Sigmoid colon (tissue), 4 donors: ENCODE results near the gene RPTOR.

ENCODE experiments used
- POLR2AphosphoS5 ChIP-seq, 4 donors: sonication (generic); formaldehyde crosslinking; IDR thresholded peaks; one replicate each; pipeline ENCODE4 v1.6.1; 2017; ENCODE audit warnings: antibody characterized with exemption in 4 of 4
- TF ChIP-seq, protein P1 (sequence below), 4 experiments: fragments of 450-650 bp in 3 of 4; fragments of 200-600 bp in 1 of 4; IDR thresholded peaks; one replicate each; pipeline ENCODE4 v1.5.1; 2016 to 2019; ENCODE audit warnings: antibody characterized with exemption in 4 of 4, mild to moderate bottlenecking in 3 of 4, moderate library complexity in 2 of 4

DNA sequence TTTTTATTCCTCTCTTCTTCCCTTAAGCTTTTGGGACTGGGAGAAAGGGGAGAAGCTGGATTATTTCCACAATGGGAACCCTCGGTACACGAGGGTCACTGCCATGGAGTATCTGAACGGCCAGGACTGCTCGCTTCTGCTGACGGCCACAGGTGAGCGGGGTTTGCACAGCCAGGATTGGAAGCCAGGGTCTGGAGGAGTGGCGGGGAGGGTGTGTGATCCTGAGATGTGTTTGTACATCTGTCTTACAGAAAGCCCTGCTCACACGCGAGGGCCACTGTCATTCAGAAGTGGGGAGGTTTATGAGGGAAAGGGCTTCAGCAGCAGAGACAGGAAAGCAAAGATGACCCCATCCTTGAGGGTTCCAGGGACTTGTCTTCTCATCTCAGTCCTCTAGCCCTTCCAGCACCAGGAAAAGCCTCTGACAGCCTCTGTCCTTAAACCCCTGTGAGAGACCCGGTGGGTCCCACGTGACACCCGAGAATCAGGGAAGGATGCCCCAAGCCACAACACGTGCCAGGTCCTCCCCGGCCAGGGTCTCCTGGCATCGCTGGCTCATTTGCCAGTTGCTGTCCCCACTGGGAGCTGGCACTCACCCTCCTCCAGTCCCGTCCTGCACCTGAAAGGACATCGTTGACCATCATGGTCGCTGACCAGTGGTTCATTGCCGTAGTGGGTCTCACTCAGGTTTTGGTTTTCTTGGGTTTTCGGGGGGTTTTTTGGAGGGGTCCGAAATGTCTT lies 402.7 kb downstream of the RPTOR start:
- TF ChIP-seq POLR2AphosphoS5 (IDR thresholded peaks at IDR 0.05) = no peak
- TF ChIP-seq, protein P1, sequence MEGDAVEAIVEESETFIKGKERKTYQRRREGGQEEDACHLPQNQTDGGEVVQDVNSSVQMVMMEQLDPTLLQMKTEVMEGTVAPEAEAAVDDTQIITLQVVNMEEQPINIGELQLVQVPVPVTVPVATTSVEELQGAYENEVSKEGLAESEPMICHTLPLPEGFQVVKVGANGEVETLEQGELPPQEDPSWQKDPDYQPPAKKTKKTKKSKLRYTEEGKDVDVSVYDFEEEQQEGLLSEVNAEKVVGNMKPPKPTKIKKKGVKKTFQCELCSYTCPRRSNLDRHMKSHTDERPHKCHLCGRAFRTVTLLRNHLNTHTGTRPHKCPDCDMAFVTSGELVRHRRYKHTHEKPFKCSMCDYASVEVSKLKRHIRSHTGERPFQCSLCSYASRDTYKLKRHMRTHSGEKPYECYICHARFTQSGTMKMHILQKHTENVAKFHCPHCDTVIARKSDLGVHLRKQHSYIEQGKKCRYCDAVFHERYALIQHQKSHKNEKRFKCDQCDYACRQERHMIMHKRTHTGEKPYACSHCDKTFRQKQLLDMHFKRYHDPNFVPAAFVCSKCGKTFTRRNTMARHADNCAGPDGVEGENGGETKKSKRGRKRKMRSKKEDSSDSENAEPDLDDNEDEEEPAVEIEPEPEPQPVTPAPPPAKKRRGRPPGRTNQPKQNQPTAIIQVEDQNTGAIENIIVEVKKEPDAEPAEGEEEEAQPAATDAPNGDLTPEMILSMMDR (IDR thresholded peaks at IDR 0.05) = no peak
